Measurements from ENCODE around the gene COX7A2L.
"Not testable (repeated sequence)": the region's sequence is repeated elsewhere in the genome, so short reads cannot be mapped to it uniquely, and the experiment has no call there.

The COX7A2L gene

DNA sequence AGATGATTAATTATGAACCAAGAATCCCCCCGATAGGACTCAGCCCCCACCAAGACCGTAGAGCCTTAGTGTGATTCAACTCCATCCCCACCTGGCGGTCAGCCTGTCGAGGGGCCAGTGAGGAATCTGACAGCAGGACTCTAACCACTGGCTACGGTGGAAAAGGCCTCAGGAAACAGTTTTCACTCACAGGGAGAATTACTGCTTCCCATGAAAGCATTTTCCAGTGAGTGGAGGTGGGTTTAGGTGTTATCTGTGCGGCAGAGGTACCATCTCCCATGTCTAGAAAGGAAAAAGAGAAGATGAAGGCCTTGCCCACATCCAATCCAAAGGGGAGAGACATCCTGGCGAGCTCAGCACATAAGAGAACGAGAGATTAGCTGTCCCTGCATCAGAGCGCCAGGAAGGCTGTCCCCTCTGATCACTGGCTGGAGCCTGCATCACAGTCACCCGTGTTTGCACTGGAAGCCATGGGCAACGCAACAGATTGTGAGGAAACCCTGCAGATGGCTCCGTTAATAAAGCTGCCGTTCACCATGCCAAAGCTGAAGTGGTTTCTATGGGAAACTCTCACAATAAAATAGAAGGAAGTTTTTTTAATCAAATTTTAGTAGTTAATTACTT lies 22.3 kb downstream of the COX7A2L start:
- peak; percentile 26 for DNase-seq

- DNase-seq: no peak
Observed at GRCh38 chr2:42337846-42338566, 23.0 kb downstream of the COX7A2L start.

GRCh38 chr2:42337356-42337820 lies 23.6 kb downstream of the COX7A2L start:
- peak; percentile 12 for DNase-seq

DNA sequence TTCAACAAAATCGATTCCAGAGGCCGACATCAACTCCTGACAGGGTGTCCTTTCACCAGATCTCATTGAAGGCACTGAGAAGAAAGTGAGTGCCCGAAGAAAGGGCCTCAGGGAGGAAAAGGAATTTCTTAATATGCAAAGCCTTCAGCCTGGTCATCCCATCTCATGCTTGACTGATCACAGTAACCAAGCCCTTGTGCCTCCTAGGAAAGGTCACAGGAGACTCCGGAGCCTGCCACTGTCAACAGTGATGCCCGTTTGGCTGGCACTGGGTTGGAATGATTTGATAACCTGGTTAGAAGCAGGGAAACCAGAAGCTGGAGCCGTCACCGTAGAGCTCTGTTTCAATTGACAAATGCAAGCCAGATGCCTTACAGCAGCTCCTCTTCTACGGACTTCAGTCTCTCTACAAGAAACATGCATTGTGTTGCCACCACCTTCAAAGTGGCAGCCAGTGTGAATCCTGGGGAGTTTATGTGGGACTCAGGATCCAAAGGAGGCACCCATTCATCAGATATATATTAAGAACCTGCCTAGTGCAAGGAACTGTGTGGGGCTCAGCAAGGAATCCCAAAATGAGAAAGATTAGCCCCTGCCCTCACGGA lies 24.6 kb downstream of the COX7A2L start:
- DNase-seq: no peak

- no peak for DNase-seq
Observed at GRCh38 chr2:42335514-42336104, 25.4 kb downstream of the COX7A2L start.

DNA sequence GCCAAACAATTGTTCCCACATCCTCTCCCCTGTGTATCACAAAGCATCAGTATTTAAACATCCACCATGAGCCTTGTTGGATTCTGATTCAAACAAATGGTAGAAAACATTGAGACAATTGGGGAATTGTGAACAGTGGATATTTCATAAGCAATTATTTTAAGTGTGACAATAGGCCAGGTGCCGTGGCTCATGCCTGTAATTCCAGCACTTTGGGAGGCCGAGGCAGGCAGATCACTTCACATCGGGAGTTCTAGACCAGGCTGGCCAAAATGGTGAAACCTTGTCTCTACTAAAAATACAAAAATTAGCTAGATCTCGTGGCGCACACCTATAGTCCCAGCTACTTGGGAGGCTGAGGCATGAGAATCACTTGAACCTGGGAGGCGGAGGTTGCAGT lies 26.2 kb downstream of the COX7A2L start:
- DNase-seq: not testable (repeated sequence)

GRCh38 chr2:42334220-42334619 lies 26.8 kb downstream of the COX7A2L start:
- DNase-seq: no peak

- DNase-seq: no peak
Observed at GRCh38 chr2:42333579-42333978, 27.4 kb downstream of the COX7A2L start.

DNA sequence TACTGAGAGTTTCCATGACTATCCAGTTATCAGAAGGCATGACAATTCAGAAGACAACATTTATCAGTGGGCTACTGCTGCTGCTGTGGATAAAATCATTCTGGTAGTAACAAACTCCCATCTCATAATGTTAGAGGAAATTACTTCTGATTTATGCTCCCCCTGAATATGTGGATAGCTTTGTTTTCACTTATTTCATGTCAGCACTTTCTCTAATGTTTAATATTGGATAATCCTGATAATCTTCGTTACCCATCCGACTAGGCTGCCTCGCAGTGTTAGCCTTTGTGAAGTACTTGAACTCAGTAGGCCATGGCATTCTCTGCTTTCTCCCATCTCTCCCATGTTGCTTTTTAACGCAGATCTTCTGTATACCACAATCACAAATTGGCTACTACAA lies 28.4 kb downstream of the COX7A2L start:
- DNase-seq: no peak

DNA sequence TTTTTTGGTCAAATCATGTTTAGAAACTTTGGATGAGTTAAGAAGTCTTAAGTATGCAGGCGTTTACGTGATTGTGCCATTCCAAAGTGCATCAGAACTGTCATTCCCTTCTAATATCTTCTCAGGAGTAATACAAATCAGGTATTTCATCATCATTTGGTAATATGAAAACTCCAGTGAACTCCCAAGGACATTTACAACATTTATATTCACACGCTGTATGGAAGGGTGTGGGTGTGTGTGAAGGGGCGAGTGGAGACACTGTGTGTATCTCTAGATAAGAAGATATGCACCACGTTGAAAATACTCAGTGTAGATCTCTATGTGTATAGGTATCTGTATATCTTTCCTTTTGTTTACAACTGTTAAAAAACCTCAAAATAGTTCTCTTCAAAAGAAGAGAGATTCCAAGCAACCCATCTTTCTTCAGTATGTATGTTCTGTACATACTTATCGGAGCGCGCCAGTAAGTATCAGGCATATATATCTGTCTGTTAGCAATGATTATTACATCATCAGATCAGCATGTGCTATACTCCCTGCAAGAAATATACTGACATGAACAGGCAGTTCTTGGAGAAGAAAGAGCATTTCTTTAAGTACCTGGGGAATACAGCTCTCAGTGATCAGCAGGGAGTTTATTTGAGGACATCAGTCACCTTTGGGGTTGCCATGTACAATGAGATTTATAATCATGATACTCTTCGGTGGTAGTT lies 29.3 kb downstream of the COX7A2L start:
- DNase-seq: peak; percentile 9

- DNase-seq: no peak
Observed at GRCh38 chr2:42329736-42330135, 31.3 kb downstream of the COX7A2L start.

DNA sequence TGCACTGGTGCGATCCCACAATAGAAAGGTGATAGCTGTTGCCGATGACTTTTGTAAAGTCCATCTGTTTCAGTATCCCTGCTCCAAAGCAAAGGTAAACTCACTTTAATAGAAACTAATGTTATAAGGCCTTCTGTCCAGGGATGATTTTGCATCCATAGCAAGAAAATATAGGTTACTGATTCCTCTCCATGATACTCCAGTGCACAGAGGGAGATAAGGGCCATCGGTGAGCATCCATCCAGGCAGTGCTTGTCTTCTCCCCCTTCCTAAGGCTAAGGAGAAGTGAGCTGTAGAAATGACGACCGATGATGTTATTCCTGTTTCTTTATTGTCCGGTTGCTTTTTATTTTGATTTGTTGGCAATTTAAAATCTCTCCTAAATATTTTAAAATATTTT lies 32.1 kb downstream of the COX7A2L start:
- no peak for DNase-seq

DNA sequence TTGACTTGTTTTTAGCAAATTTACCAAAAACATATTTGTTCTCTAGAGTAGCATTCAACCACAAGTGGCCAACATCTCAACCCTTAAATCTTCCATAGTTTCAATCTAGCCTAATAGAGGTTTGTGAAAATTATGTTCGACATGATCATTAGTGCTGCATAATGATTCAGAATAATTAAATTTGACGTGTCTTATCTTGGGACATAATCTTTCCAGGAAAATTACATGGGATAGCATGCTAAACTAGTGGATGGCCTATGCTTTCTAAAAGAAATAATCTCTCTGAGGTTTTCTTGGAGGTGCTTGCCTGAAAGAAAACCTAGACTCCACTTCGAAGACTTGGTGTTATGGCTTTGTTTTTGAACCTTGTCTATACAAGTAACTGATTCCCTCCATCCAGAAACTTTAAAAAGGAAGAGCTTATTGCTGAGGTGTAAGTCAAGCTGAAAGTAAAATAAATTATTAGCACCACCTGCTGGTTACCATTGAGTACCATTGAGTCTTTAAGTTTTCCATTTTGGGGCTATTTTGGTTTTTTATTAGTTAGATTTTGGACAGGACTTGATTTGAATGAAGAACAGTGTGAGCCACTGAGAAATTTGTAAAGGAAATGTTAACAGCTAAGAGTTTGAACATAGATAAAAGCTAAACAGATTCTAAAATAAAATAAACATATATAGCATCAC lies 32.7 kb downstream of the COX7A2L start:
- peak; percentile 16 for DNase-seq

DNA sequence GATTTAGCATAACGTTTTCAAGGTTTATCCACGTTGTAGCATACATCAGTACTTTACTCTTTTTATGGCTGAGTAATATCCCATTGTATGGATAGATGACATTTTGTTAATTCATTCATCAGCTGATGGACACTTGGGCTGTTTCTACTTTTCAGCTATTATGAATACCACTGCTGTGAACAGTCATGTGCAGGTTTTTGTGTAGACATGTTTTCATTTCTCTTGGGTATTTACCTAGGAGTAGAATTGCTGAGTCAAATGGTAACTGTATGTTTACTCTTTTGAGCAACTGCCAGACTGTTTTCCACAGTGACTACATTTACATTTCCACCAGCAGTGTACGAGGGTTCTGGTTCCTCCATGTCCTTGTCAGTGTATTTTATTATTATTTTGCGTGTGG lies 33.9 kb downstream of the COX7A2L start:
- DNase-seq: no peak

DNA sequence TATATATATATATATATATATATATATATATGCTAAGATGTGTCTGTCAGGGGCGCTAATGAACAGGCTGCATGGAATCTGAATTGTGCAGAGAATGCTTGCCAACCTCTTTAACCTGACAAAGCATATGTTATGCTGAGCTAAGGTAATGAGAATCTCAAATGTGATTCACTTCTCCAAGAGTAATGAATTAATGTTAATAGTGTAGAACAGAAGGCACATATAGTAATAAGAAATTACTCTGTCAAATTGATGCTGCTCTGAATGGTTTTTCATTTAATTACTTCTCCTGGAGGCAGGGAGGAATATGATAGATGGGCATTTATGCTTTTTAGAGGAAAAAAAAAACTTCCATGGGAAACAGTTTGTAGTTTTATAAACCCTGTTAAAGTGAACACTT lies 35.4 kb downstream of the COX7A2L start:
- DNase-seq: no peak

- DNase-seq: no peak
Observed at GRCh38 chr2:42324949-42325348, 36.1 kb downstream of the COX7A2L start.

GRCh38 chr2:42324244-42324643 lies 36.8 kb downstream of the COX7A2L start:
- DNase-seq: no peak

DNA sequence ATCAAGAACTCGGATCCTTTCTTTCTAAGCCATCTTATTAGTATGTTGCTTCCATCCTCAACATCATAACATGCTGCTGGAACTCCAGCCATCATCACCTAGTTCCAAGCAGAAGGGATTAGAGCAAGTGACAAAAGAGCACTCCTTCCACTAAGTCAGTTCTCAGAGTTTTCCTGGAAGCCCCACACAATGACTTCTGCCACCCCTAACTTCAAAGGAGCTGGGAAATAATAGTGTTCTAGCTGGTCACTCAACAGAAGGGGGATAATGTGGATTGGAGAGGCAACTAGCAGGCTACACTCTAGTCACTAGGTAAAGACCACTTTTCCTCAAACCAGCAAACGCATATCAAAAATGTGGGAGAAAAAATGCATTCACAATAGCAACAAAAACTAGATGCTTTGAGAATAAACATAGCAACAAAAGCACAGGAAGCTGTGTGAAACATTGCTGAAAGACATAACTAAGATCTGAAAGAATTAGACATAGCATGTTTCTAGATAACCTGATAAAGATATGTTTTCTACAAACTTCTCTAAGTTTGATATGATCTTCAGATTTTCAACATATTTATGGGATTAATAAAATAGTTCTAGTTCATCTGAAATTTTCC lies 39.5 kb downstream of the COX7A2L start:
- no peak for DNase-seq

GRCh38 chr2:42319265-42319664 lies 41.8 kb downstream of the COX7A2L start:
- DNase-seq: no peak

- peak; percentile 42 for DNase-seq
Observed at GRCh38 chr2:42317945-42318344, 43.1 kb downstream of the COX7A2L start.

DNA sequence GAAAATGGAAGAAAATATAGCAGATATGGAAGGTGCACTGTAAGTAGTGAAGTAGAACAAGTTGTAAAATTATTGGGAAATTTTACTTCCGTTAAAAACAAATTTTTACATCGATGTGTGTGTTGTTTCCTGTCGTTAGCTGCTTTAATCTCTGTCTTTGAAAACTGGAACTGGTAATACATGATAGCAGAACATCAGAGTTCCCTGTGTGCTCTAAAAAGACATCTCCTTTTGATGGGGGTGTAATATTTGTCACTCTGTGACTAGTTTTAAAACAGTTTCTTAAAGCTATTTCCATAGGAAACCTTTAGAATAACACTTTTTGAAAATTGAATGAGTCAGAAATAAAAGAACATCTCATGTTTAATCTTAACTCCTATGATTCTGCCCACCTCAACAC lies 43.5 kb downstream of the COX7A2L start:
- no peak for DNase-seq

DNA sequence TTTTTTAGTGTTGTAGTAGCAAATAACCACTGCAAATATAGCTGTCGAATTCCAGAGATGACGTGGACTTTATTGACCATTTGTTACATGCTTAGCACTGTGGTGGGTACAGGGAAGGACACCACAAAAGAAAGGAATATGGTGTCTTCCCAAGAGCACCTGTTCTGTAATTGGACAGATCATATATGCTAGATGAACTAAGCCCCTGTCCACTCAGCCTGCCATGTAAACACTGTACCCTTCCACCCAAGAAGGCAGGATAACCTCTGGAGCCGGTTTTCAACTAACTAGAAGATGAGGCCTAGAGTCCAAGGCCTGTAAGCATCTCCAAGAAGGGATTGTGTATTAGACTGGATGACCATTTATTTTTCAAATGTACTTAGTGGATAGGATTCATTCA lies 44.1 kb downstream of the COX7A2L start:
- no peak for DNase-seq

Data from NCI-H82 (cell line).